Choroid plexus epithelial cell (primary cell): Measurements from ENCODE around the gene GHRL.
A peak's percentile ranks its signal among the peaks of the same experiment; 100 is the strongest.

ENCODE experiments used
- DNase-seq: peaks from one replicate; pipeline ENCODE4 v3.0.0-alpha.2; 2010; ENCODE audit warnings: low read depth
- H3K4me3 ChIP-seq: 2 replicates; pipeline ENCODE4 v1.5.1; 2011; ENCODE audit warnings: low read depth, mild to moderate bottlenecking, control low read depth, low read length, moderate library complexity
- CTCF ChIP-seq: conservative IDR thresholded peaks from 2 replicates; pipeline ENCODE4 v1.5.1; 2011; ENCODE audit warnings: low read depth, mild to moderate bottlenecking, control low read depth, inconsistent platforms, low read length, moderate library complexity

The GHRL gene

GRCh38 chr3:10292505-10293419 is at the start of gene GHRL:
Gene GHRL (minus strand): TSS chr3:10292947. CDS start chr3:10290180, 2,767 bp downstream.
- peak; percentile 68 for DNase-seq
- no peak within 1 kb of the TSS for H3K4me3 ChIP-seq
- no peak for TF ChIP-seq CTCF

DNA sequence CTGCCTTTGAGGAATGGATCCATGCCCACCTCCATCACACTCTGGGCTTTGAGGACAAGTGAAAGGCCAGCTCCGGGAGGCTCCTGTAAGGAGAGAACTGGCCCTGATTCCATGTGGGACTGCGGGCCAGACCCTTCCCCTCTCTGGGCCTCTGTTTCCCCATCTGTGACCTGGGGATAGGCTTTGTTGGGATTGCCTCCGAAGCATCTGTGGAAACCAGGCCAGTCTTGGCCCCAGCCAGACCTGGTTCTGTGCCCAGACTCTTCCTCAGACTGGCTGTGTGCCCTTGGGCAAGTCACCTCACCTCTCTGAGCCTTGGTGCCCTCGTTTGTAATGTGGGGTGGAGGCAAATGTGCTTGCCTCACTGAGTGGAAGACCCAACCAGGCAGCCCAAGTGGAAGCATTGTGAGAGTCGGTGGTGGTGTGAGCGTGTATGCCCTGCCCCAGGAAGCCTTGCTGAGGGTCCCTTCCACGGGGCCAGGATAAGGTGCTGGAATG is 49.2 kb upstream of the GHRL start:
- TF ChIP-seq CTCF, result no peak
- no peak for DNase-seq
- no peak overlapping the region for H3K4me3 ChIP-seq

- no peak overlapping the region for H3K4me3 ChIP-seq
- DNase-seq, result no peak
- no peak for TF ChIP-seq CTCF
These were observed 47.7 kb upstream of the GHRL start for GRCh38 chr3:10340476-10340875.

DNA sequence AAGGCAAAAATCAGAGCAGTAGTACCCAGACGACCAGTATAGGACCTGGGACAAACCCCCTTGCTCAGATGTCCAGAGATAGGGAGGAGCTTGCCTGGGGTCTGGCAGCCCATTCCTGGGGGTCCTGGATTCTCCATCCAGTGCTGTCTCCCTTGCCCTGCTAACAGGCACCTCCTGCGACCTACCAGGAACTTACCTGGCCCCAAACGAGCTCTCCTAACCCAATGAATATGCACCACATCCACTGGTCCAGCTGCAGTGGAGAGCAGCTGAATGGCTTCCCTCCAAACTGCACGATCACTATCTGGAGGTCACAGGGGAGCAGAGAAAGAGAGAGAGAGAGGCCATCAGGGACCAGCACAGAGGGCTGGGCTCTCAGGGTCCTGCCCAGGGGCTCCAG is 47.3 kb upstream of the GHRL start:
- no peak for TF ChIP-seq CTCF
- DNase-seq, result no peak
- no peak overlapping the region for H3K4me3 ChIP-seq

DNA sequence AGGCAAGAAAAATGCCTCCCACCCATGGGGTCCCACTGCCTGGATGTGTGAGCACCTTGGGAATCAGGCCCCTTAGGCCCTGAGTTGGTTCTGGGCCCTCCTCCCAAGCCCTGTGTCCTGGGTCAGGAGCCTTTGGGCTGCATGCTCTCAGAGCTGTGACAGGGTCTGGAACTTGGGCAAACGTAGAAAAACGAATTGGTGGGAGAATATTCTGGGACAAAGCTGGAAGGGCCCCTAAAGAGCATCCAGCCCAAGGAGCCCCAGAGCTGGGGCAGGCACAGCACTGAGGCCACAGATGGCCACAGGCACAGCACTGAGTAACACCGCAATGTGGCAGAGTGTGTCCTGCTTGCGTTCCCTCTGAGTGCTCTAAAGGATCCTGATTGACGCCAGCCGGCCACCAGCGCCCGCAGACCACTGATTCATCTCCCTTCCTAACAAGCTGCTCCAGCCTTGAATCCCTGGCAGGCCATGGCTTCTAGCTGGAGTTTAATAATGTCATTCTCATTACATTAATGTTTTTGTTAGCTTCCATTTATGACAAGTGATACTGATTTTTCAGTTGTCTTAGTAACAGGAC is 46.7 kb upstream of the GHRL start:
- no peak for DNase-seq
- TF ChIP-seq CTCF, result no peak
- H3K4me3 ChIP-seq, result no peak overlapping the region

GRCh38 chr3:10338591-10339353 is 46.0 kb upstream of the GHRL start:
- no peak for TF ChIP-seq CTCF
- H3K4me3 ChIP-seq, result no peak overlapping the region
- DNase-seq, result no peak
